Osteoblast (primary cell): ENCODE data around the gene TRIML1. TPM values are rescaled to one million over a fixed set of nuclear protein-coding genes. Genes with fewer than 3 reads are reported as not detected.
A peak's percentile ranks its signal among the peaks of the same experiment; 100 is the strongest.

Source experiments
- DNase-seq: peaks from one replicate; pipeline ENCODE4 v3.0.0; 2011; ENCODE audit warnings: low spot score, mixed read lengths; ENCODE audit not compliant: insufficient read length; ENCODE audit errors: missing footprints
- H2AFZ ChIP-seq: 2 replicates; pipeline ENCODE4 v1.6.0; 2011; ENCODE audit warnings: mild to moderate bottlenecking, low read length
- H3K27ac ChIP-seq: 2 replicates; pipeline ENCODE4 v1.5.1; 2011; ENCODE audit warnings: mild to moderate bottlenecking, low read depth, low read length, moderate library complexity
- H3K27me3 ChIP-seq: 2 replicates; pipeline ENCODE4 v1.6.0; 2012; ENCODE audit warnings: mild to moderate bottlenecking, control low read depth, inconsistent platforms, low read length, moderate library complexity; ENCODE audit not compliant: insufficient read depth
- H3K36me3 ChIP-seq: 2 replicates; pipeline ENCODE4 v1.5.1; 2011; ENCODE audit warnings: mild to moderate bottlenecking, low read length, control low read depth, moderate library complexity; ENCODE audit not compliant: insufficient read depth
- H3K4me1 ChIP-seq: 2 replicates; pipeline ENCODE4 v1.5.1; 2011; ENCODE audit warnings: mild to moderate bottlenecking, low read length, control low read depth, moderate library complexity; ENCODE audit not compliant: insufficient read depth
- H3K4me2 ChIP-seq: 2 replicates; pipeline ENCODE4 v1.6.0; 2011; ENCODE audit warnings: mild to moderate bottlenecking, low read length; ENCODE audit not compliant: insufficient read depth
- H3K4me3 ChIP-seq: fragments of 200-600 bp; sonication (generic); 3 replicates; pipeline ENCODE4 v1.5.1; 2012; ENCODE audit warnings: mild to moderate bottlenecking, low read length, inconsistent platforms; ENCODE audit not compliant: insufficient read depth
- H3K79me2 ChIP-seq: 2 replicates; pipeline ENCODE4 v1.6.0; 2012; ENCODE audit warnings: mild to moderate bottlenecking, low read length, control low read depth, inconsistent platforms; ENCODE audit not compliant: insufficient read depth
- H3K9me3 ChIP-seq: 2 replicates; pipeline ENCODE4 v1.5.1; 2011; ENCODE audit warnings: low read depth, low read length, control low read depth
- H4K20me1 ChIP-seq: 2 replicates; pipeline ENCODE4 v1.6.0; 2012; ENCODE audit warnings: mild to moderate bottlenecking, low read length, control low read depth; ENCODE audit not compliant: insufficient read depth
- total RNA-seq: library from RNA; depleted of rRNA; stranded (reverse); fragments of >200 nt; gene quantifications from 2 replicates; pipeline ENCODE4 v1.2.3, GENCODE V29; 2012
- TF ChIP-seq, protein P1 (sequence below): IDR thresholded peaks from 2 replicates; pipeline ENCODE4 v1.5.1; 2011; ENCODE audit warnings: mild to moderate bottlenecking, low read depth, low read length, moderate library complexity; ENCODE audit errors: extremely low read depth

Gene TRIML1
- total RNA-seq, 1 donor, result not detected

DNA sequence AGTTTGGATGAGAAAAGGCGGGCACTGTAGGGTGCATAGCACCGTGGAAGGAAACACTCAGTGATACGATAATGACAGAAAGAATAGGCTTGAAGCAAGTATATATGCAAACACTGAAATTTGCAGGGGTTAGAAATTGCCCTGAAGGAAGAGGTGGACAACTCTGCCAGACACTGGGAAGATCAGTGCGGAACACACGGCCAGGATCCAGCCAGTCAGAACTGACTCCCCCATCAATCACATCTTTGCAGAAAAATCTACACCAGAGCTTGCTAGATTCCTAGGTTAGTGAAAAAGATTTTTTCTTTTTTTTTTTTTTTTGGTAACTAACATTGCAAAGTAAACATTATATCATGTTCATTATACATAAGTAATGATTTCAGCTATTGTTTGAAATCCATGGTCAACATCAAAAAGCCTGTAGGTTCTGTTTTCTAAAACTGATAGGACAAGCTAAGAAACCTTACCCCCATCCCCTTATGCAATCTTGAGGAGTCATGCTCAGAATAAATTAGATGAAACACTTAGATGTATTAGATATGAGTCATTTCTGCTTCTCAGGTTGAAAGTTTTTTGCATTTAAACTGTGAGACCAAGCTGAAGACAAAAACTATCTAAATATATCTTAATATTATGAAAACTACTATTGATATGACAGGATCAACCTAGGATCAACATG, 38.9 kb downstream of the TRIML1 start:
- no peak overlapping the region for H3K4me2 ChIP-seq
- DNase-seq, result peak; percentile 89

GRCh38 chr4:188178806-188179205, 39.6 kb downstream of the TRIML1 start:
- H3K36me3 ChIP-seq, result no peaks in the 10 kb centered on the region
- DNase-seq, result no peak
- H3K27me3 ChIP-seq, result no peaks in the 10 kb centered on the region
- TF ChIP-seq, protein P1, sequence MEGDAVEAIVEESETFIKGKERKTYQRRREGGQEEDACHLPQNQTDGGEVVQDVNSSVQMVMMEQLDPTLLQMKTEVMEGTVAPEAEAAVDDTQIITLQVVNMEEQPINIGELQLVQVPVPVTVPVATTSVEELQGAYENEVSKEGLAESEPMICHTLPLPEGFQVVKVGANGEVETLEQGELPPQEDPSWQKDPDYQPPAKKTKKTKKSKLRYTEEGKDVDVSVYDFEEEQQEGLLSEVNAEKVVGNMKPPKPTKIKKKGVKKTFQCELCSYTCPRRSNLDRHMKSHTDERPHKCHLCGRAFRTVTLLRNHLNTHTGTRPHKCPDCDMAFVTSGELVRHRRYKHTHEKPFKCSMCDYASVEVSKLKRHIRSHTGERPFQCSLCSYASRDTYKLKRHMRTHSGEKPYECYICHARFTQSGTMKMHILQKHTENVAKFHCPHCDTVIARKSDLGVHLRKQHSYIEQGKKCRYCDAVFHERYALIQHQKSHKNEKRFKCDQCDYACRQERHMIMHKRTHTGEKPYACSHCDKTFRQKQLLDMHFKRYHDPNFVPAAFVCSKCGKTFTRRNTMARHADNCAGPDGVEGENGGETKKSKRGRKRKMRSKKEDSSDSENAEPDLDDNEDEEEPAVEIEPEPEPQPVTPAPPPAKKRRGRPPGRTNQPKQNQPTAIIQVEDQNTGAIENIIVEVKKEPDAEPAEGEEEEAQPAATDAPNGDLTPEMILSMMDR, result no peak
- no peak overlapping the region for H3K27ac ChIP-seq
- H3K9me3 ChIP-seq, result no peaks in the 10 kb centered on the region
- no peaks in the 10 kb centered on the region for H3K79me2 ChIP-seq
- no peaks in the 10 kb centered on the region for H4K20me1 ChIP-seq
- peaks cover 7% of the 10 kb centered on the region for H3K4me1 ChIP-seq
- no peak overlapping the region for H3K4me2 ChIP-seq
- H3K4me3 ChIP-seq, result no peak overlapping the region
- no peak overlapping the region for H2AFZ ChIP-seq

More for the DNA sequence above, 38.9 kb downstream of the TRIML1 start:
- Histone ChIP-seq H4K20me1 (no peaks in the 10 kb centered on the region), H3K4me1 (peaks cover 7% of the 10 kb centered on the region), H3K9me3 (no peaks in the 10 kb centered on the region), H3K4me3 (no peak overlapping the region), H3K27ac (no peak overlapping the region), H3K79me2 (no peaks in the 10 kb centered on the region), H3K36me3 (no peaks in the 10 kb centered on the region), H3K27me3 (no peaks in the 10 kb centered on the region), H2AFZ (no peak overlapping the region)
- TF ChIP-seq, protein P1, result no peak

- H3K27me3 ChIP-seq, result no peaks in the 10 kb centered on the region
- no peak overlapping the region for H2AFZ ChIP-seq
- no peaks in the 10 kb centered on the region for H4K20me1 ChIP-seq
- H3K9me3 ChIP-seq, result no peaks in the 10 kb centered on the region
- no peaks in the 10 kb centered on the region for H3K36me3 ChIP-seq
- TF ChIP-seq, protein P1, result no peak
- H3K79me2 ChIP-seq, result no peaks in the 10 kb centered on the region
- no peak overlapping the region for H3K27ac ChIP-seq
- no peak overlapping the region for H3K4me2 ChIP-seq
- no peak for DNase-seq
- H3K4me1 ChIP-seq, result peaks cover 3% of the 10 kb centered on the region
- no peak overlapping the region for H3K4me3 ChIP-seq
Measured at GRCh38 chr4:188187106-188187505, 47.9 kb downstream of the TRIML1 start.

- TF ChIP-seq, protein P1, result no peak
Measured at GRCh38 chr4:188190461-188190860, 51.2 kb downstream of the TRIML1 start.

More at GRCh38 chr4:188190461-188190860, 51.2 kb downstream of the TRIML1 start:
- Histone ChIP-seq H3K9me3 (no peaks in the 10 kb centered on the region), H3K27me3 (no peaks in the 10 kb centered on the region), H3K4me1 (peaks cover 1% of the 10 kb centered on the region), H3K27ac (no peak overlapping the region), H3K79me2 (no peaks in the 10 kb centered on the region), H3K36me3 (no peaks in the 10 kb centered on the region), H3K4me3 (no peak overlapping the region), H4K20me1 (no peaks in the 10 kb centered on the region), H3K4me2 (no peak overlapping the region), H2AFZ (peak overlapping the region; percentile 16)
- no peak for DNase-seq
